HEK293 (cell line): Measurements from ENCODE around the gene CC2D1B.

Source experiments
- HOXC10 ChIP-seq: sonication (generic); formaldehyde crosslinking; IDR thresholded peaks from 2 replicates; pipeline ENCODE4 v1.8.1; 2023; ENCODE audit warnings: mild to moderate bottlenecking, missing genetic modification reagents
- ZNF654 ChIP-seq: fragments of 450-650 bp; formaldehyde crosslinking; IDR thresholded peaks from 2 replicates; pipeline ENCODE4 v1.5.1; 2016; ENCODE audit warnings: low read depth, missing biosample characterization, missing genetic modification characterization
- TF ChIP-seq, protein P1 (sequence below): fragments of 450-650 bp; formaldehyde crosslinking; IDR thresholded peaks from 2 replicates; pipeline ENCODE4 v1.5.1; 2016; ENCODE audit warnings: missing biosample characterization, missing genetic modification characterization

DNA sequence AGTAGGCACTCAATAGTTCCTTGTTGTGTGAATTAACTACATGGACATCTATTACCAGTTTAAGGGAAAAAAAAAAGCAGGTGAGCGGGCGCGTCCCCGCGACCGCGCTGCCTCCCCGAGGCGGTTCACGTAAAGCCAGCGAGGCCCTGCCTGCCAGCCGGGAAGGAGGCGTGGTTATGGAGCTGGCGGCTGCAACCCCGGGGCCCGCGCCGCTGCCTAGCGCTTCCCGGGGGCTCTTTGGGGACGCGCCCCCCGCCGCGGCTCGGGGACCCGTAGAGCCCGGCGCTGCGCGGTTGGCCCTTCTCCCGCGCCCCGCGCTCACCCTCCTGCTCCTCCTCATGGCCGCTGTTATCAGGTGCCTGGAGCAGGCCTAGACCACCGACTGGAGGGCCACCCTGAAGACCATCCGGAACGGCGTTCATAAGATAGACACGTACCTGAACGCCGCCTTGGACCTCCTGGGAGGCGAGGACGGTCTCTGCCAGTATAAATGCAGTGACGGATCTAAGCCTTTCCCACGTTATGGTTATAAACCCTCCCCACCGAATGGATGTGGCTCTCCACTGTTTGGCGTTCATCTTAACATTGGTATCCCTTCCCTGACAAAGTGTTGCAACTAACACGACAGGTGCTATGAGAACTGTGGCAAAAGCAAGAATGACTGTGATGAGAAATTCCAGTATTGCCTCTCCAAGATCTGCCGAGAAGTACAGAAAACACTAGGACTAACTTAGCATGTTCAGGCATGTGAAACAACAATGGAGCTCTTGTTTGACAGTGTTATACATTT is 2.6 kb upstream of the CC2D1B start:
- TF ChIP-seq, protein P1, sequence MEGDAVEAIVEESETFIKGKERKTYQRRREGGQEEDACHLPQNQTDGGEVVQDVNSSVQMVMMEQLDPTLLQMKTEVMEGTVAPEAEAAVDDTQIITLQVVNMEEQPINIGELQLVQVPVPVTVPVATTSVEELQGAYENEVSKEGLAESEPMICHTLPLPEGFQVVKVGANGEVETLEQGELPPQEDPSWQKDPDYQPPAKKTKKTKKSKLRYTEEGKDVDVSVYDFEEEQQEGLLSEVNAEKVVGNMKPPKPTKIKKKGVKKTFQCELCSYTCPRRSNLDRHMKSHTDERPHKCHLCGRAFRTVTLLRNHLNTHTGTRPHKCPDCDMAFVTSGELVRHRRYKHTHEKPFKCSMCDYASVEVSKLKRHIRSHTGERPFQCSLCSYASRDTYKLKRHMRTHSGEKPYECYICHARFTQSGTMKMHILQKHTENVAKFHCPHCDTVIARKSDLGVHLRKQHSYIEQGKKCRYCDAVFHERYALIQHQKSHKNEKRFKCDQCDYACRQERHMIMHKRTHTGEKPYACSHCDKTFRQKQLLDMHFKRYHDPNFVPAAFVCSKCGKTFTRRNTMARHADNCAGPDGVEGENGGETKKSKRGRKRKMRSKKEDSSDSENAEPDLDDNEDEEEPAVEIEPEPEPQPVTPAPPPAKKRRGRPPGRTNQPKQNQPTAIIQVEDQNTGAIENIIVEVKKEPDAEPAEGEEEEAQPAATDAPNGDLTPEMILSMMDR (tag by site-specific recombination) = 0 out of 2 replicates have a peak, but pooled peaks have one; percentile 30
- TF ChIP-seq HOXC10 (no peak), ZNF654 (no peak)
